ENCODE data around the gene PLA2G4A. TPM values are rescaled to one million over a fixed set of nuclear protein-coding genes. Genes with fewer than 3 reads are reported as not detected.

The PLA2G4A gene
- total RNA-seq, 1 donor from 2014 or later = 0.72 TPM

- H3K27me3 Mint-ChIP-seq = no peaks in the 10 kb centered on the region
- H3K4me1 Mint-ChIP-seq (ENCODE audit: low read depth) = peaks cover 11% of the 10 kb centered on the region
- peaks cover 3% of the 10 kb centered on the region for H3K9me3 Mint-ChIP-seq (ENCODE audit: low read depth)
- H3K36me3 Mint-ChIP-seq (ENCODE audit: insufficient read depth) = no peaks in the 10 kb centered on the region
- H3K4me3 Mint-ChIP-seq (ENCODE audit: low read depth) = no peak overlapping the region
- TF ChIP-seq CTCF (IDR thresholded peaks at IDR 0.05; ENCODE audit: unreplicated experiment) = no peak
- no peak for DNase-seq (ENCODE audit: low spot score, unreplicated experiment)
- no peak overlapping the region for H3K27ac Mint-ChIP-seq
These were observed 37.1 kb downstream of the PLA2G4A start for GRCh38 chr1:186865857-186866256.

- no peak for DNase-seq (ENCODE audit: low spot score, unreplicated experiment)
- Mint-ChIP-seq H3K27ac (no peak overlapping the region), H3K27me3 (no peaks in the 10 kb centered on the region), H3K36me3 (ENCODE audit: insufficient read depth) (no peaks in the 10 kb centered on the region), H3K9me3 (ENCODE audit: low read depth) (peaks cover 3% of the 10 kb centered on the region), H3K4me1 (ENCODE audit: low read depth) (peaks cover 17% of the 10 kb centered on the region), H3K4me3 (ENCODE audit: low read depth) (no peak overlapping the region)
- TF ChIP-seq CTCF (IDR thresholded peaks at IDR 0.05; ENCODE audit: unreplicated experiment) = no peak
These were observed 40.9 kb downstream of the PLA2G4A start for GRCh38 chr1:186869526-186870228.

GRCh38 chr1:186871784-186872183, 43.0 kb downstream of the PLA2G4A start:
- TF ChIP-seq CTCF (IDR thresholded peaks at IDR 0.05; ENCODE audit: unreplicated experiment) = no peak
- Mint-ChIP-seq H3K9me3 (ENCODE audit: low read depth) (peaks cover 3% of the 10 kb centered on the region), H3K27ac (no peak overlapping the region), H3K27me3 (no peaks in the 10 kb centered on the region), H3K36me3 (ENCODE audit: insufficient read depth) (no peaks in the 10 kb centered on the region), H3K4me1 (ENCODE audit: low read depth) (peaks cover 17% of the 10 kb centered on the region), H3K4me3 (ENCODE audit: low read depth) (no peak overlapping the region)
- DNase-seq (ENCODE audit: low spot score, unreplicated experiment) = no peak

GRCh38 chr1:186872291-186872690, 43.5 kb downstream of the PLA2G4A start:
- no peak overlapping the region for H3K27ac Mint-ChIP-seq
- DNase-seq (ENCODE audit: low spot score, unreplicated experiment) = no peak
- H3K4me3 Mint-ChIP-seq (ENCODE audit: low read depth) = no peak overlapping the region
- H3K36me3 Mint-ChIP-seq (ENCODE audit: insufficient read depth) = no peaks in the 10 kb centered on the region
- H3K4me1 Mint-ChIP-seq (ENCODE audit: low read depth) = peaks cover 17% of the 10 kb centered on the region
- TF ChIP-seq CTCF (IDR thresholded peaks at IDR 0.05; ENCODE audit: unreplicated experiment) = no peak
- no peaks in the 10 kb centered on the region for H3K27me3 Mint-ChIP-seq
- H3K9me3 Mint-ChIP-seq (ENCODE audit: low read depth) = peaks cover 3% of the 10 kb centered on the region

- peaks cover 17% of the 10 kb centered on the region for H3K4me1 Mint-ChIP-seq (ENCODE audit: low read depth)
- H3K9me3 Mint-ChIP-seq (ENCODE audit: low read depth) = no peaks in the 10 kb centered on the region
- no peak for DNase-seq (ENCODE audit: low spot score, unreplicated experiment)
- no peaks in the 10 kb centered on the region for H3K27me3 Mint-ChIP-seq
- no peak for TF ChIP-seq CTCF (IDR thresholded peaks at IDR 0.05; ENCODE audit: unreplicated experiment)
- no peaks in the 10 kb centered on the region for H3K36me3 Mint-ChIP-seq (ENCODE audit: insufficient read depth)
- no peak overlapping the region for H3K27ac Mint-ChIP-seq
- H3K4me3 Mint-ChIP-seq (ENCODE audit: low read depth) = no peak overlapping the region
These were observed 44.9 kb downstream of the PLA2G4A start for GRCh38 chr1:186873687-186874086.
